Epithelial cell of esophagus (primary cell): ENCODE results near the gene BTAF1.

Experiments used
- DNase-seq: peaks from one replicate; pipeline ENCODE4 v3.0.0; 2010; ENCODE audit warnings: low read depth
- H3K4me3 ChIP-seq: 2 replicates; pipeline ENCODE4 v1.5.1; 2011; ENCODE audit warnings: mild to moderate bottlenecking, low read length, control low read depth
- TF ChIP-seq, protein P1 (sequence below): IDR thresholded peaks from 2 replicates; pipeline ENCODE4 v1.5.1; 2011; ENCODE audit warnings: low read depth, mild to moderate bottlenecking, low read length, control low read depth, inconsistent platforms; ENCODE audit not compliant: insufficient read depth; ENCODE audit errors: missing control alignments

The BTAF1 gene

DNA sequence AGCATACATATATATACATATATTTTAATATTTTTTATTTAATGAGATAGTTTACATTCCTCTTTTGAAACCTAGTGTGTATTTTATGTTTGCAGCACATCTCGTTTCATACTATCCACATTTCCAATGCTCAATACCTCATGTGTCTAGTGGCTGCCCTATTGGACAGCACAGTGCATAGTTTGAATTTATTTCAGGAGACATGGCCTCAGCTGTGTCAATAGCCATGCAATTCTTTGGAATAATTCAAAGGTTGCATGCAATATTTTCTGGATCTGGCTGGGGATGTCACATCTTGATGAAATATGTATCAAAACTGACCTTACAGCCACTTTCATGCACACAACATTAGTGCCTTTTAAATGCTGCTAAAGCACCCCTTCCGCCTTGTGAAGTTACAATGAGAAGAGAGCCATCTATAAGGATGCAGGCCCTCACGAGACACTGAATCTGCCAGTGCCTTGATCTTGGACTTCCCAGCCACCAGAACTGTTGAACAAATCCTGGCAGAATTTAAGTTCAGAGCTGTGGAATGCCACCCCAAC is 27.3 kb upstream of the BTAF1 start:
- no peak overlapping the region for H3K4me3 ChIP-seq
- TF ChIP-seq, protein P1, sequence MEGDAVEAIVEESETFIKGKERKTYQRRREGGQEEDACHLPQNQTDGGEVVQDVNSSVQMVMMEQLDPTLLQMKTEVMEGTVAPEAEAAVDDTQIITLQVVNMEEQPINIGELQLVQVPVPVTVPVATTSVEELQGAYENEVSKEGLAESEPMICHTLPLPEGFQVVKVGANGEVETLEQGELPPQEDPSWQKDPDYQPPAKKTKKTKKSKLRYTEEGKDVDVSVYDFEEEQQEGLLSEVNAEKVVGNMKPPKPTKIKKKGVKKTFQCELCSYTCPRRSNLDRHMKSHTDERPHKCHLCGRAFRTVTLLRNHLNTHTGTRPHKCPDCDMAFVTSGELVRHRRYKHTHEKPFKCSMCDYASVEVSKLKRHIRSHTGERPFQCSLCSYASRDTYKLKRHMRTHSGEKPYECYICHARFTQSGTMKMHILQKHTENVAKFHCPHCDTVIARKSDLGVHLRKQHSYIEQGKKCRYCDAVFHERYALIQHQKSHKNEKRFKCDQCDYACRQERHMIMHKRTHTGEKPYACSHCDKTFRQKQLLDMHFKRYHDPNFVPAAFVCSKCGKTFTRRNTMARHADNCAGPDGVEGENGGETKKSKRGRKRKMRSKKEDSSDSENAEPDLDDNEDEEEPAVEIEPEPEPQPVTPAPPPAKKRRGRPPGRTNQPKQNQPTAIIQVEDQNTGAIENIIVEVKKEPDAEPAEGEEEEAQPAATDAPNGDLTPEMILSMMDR: no peak

DNA sequence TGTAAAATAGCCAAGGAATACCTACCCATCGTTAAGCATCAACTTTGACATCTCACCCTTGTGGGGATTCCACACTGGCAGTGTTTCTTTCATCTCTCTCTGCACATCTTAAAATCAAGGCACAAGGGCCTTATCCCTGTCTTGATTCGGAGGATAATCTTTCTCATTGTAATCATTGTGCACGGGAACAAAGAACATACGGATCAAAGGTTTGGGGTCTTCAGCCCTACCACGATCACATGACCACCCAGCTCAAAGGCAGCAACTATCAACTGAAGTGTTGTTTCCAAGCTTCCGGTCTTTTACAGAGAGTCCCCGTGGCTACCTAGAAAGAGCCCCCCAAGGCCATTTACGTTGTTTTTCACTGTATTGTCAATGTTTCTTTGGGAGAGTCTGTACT is 26.1 kb upstream of the BTAF1 start:
- TF ChIP-seq, protein P1: no peak
- H3K4me3 ChIP-seq: no peak overlapping the region
- no peak for DNase-seq

More for the DNA sequence above, 27.3 kb upstream of the BTAF1 start:
- DNase-seq: no peak

DNA sequence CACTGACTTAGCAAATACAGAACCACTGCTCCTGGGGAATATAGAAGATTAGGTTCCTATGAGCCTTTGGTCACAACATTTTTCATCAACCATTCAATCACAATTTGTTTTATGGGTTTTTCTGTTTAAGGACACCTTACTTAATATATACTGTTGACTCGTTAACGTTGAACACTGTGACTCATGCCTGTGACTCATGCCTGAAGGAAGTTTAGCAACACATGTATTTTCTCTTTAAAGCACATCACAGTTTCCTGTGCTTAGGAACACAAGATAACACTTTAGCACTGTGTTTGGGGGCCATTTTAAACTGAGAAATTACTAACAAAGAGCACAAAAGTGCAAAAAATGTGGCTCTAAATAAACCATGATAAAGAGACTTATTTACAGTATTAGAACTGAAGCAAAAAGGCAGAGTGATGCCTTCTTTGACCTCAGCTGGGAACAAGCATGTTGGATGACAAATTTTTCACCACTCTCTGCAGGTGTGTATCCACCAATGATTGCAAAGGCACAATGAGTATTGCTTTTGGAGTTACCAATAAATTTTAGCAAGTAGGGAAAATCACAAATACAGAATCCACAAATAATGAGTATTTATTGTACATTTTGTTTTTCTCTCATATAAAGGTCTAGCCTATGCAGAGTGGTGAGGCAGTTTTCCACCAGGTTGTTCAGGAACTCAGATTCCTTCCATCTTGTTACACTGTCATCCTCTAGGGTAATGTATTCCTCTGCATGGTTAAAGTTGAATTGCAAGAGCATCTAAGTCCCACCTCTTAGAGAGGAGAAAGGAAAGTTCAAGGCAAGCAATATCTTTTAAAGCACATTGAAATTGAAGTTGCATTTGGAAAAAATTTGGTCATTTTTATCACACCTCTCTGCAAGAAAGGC is 21.5 kb upstream of the BTAF1 start:
- TF ChIP-seq, protein P1: no peak
- no peak overlapping the region for H3K4me3 ChIP-seq

DNA sequence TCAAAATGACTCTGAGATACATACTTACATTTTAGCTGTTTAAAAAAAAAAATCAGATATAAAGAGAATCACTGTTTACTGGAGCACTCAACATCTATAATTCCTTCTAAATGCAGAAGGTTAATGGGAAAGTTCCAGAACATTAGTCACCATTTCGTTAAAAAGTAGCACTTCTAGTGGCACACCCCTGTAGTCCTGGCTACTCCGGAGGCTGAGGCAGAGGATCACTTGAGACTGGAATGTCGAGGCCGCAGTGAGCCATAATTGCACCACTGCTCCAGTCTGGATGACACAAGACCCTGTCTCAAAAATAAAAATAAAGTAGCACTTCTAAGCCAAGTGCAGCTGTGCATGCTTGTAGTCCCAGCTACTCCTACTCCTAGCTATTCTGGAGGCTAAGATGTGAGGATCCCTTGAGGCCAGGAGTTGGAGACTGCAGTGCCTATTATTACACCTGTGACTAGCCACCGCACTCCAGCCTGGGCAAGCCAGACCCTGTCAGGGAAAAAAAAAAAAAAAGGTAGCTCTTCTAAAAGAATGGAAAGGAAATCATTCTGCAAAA is 16.5 kb upstream of the BTAF1 start:
- TF ChIP-seq, protein P1: no peak
- no peak for DNase-seq
- no peak overlapping the region for H3K4me3 ChIP-seq

More for the DNA sequence above, 21.5 kb upstream of the BTAF1 start:
- peak; percentile 93 for DNase-seq

DNA sequence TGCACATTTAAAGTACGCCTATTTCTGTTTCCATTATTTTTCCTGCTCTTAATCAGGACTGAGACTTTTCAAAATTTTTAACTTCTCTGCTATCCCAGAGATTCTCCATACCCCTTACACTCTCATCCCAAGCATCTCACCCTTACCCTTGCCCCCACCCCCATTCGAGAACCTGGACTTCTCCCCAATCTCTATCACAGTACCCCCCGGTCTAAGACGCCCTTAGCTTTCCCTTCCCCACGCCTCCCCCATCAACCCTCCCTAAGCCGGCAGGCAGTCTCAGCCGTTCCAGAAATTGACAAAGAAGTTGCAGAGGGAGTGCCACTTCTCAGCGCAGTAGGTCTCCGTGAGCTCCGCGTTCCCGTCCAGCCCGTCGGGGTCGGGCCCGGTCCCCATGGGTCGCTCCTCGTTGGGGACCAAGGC is 15.6 kb upstream of the BTAF1 start:
- peak overlapping the region; percentile 71 for H3K4me3 ChIP-seq
- TF ChIP-seq, protein P1: no peak
- no peak for DNase-seq

DNA sequence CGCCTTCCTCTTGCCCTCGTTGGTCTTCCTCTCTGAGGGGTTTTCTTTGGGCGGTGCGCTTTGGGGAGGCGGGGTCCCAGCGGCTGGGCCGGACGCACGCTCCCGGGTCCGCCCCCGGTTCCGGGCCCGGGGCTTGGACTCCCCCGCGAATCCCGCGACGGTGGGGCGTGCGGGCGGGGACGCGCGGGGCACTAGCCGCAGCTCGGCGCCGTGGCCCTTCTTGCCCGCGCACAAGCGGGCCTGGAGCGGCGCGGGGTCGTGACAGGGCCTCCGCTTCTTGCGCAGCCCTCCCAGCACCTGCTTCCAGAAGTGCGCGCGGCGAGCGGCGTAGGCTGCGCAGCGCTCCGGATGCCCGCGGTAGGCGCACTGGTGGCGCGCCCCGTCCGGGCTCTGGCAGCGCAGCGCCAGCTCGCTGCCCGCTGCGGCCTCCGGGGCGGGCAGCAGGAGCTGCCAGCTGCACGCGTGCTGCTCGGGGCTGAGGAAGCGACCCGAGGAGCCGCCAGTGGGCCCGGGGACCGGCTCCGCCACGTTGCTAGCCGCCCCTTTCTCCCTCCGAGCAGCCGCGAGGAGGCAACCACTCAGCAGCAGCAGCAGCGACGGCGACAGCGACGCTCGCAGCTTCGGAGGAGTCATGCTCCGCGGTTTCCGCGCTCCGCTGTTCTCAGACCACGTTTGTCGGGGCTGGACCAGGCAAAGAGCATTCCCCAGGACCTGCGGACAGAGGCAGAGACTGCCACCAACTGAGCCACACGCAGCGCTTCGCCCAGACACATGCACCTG is 15.0 kb upstream of the BTAF1 start:
- peak; percentile 69 for DNase-seq
- TF ChIP-seq, protein P1: peak; percentile 51
- peak overlapping the region; percentile 71 for H3K4me3 ChIP-seq
